ENCODE measurements around the gene ELL2. TPM values are rescaled to one million over a fixed set of nuclear protein-coding genes. Genes with fewer than 3 reads are reported as not detected.

The ELL2 gene
- total and polyA plus RNA-seq, 9 of the 15 experiments (the other 6 are each of a cell fraction or from before 2014, with no cell fraction given) = 4.3 to 18.3 (median 14.5) TPM

GRCh38 chr5:95913663-95914062 is 48.0 kb downstream of the ELL2 start:
- no peaks in the 10 kb centered on the region for H4K20me1 ChIP-seq (replicated peaks; ENCODE audit: control insufficient read depth, insufficient read depth, low read length)
- H3K4me2 ChIP-seq (ENCODE audit: insufficient read depth, low read length) = no peak overlapping the region
- CTCF ChIA-PET (ENCODE audit: low intra/inter-chr PET ratio) = no interaction called here

More at GRCh38 chr5:95913663-95914062, 48.0 kb downstream of the ELL2 start:
- FAIRE-seq (no peak), DNase-seq (ENCODE audit: extremely low read depth in 1 of 4, low spot score in 3 of 4) (no peak), ATAC-seq (no peak)
- Histone ChIP-seq H3K27ac (ENCODE audit: extremely low read depth, low read depth, low read length) (no peak overlapping the region), H3K27me3 (ENCODE audit: control insufficient read depth in 2 of 2, insufficient read depth in 2 of 2, low read length in 2 of 2) (no peaks in the 10 kb centered on the region), H2AFZ (ENCODE audit: low read depth, low read length) (no peak overlapping the region), H3K4me3 (no peak overlapping the region), H3K9me3 (replicated peaks; ENCODE audit: control insufficient read depth, insufficient read depth, low read depth, low read length) (no peaks in the 10 kb centered on the region), H3K4me1 (replicated peaks in 1 of 2; ENCODE audit: control insufficient read depth in 2 of 2, insufficient read depth in 2 of 2, low read length in 2 of 2) (peaks cover 0 to 13% of the 10 kb centered on the region in 2 experiments; a peak in 2 of 5 replicates), H3K36me3 (ENCODE audit: control insufficient read depth, insufficient read depth, low read length) (0 out of 3 replicates have a peak, but pooled peaks cover 4% of the 10 kb centered on the region), H3K9me1 (ENCODE audit: control insufficient read depth, insufficient read depth, low read length) (no peaks in the 10 kb centered on the region), H3K9ac (ENCODE audit: insufficient read depth in 1 of 2, low read depth in 2 of 2, low read length in 2 of 2) (no peak overlapping the region), H3K79me2 (ENCODE audit: control insufficient read depth, insufficient read depth, low read length) (no peaks in the 10 kb centered on the region)
- BruUV-seq (replicated peaks) = no TSS peak
- POLR2A ChIA-PET = no interaction called here
- 49% methylated on average over 6 of the region's 6 CpGs for WGBS (ENCODE audit: insufficient coverage, low coverage, missing lambda C conversion rate)
- intact Hi-C loops (cut with micrococcal nuclease) = no loop called here
- in situ Hi-C loops (cut with MboI) = no loop called here
- TF ChIP-seq YBX1 (IDR thresholded peaks at IDR 0.05) = no peak
- TF ChIP-seq DLX4 (CRISPR knock-in tag; IDR thresholded peaks at IDR 0.05) = no peak
- no peak for TF ChIP-seq ZNF511 (CRISPR knock-in tag; IDR thresholded peaks at IDR 0.05)
- no peak for TF ChIP-seq RB1 (IDR thresholded peaks at IDR 0.05; ENCODE audit: low read depth)
- TF ChIP-seq BRD9 (IDR thresholded peaks at IDR 0.05; ENCODE audit: low read depth, partially characterized antibody) = no peak
- no peak for TF ChIP-seq PHB2 (IDR thresholded peaks at IDR 0.05; ENCODE audit: low read depth)
- no peak for TF ChIP-seq SMAD4 (CRISPR knock-in tag; conservative IDR thresholded peaks at IDR 0.05)
- no peak for TF ChIP-seq FOXK1 (CRISPR knock-in tag; IDR thresholded peaks at IDR 0.05; ENCODE audit: borderline replicate concordance)
- no peak for TF ChIP-seq RBM25 (IDR thresholded peaks at IDR 0.05; ENCODE audit: low read depth, low read length, severe bottlenecking)
- TF ChIP-seq TGIF2 (CRISPR knock-in tag; IDR thresholded peaks at IDR 0.05) = no peak
- TF ChIP-seq SMARCB1 (IDR thresholded peaks at IDR 0.05; ENCODE audit: insufficient read length, low read depth) = no peak
- TF ChIP-seq ZBTB7A (IDR thresholded peaks at IDR 0.05; ENCODE audit: borderline replicate concordance, control insufficient read depth, low read depth, low read length) = no peak
- no peak for TF ChIP-seq ARID3B (CRISPR knock-in tag; IDR thresholded peaks at IDR 0.05; ENCODE audit: borderline replicate concordance)

All from K562 (cell line).